ENCODE measurements around the gene CDKN3.

- TF ChIP-seq POLR2AphosphoS5 (IDR thresholded peaks at IDR 0.05; ENCODE audit: borderline replicate concordance, low read depth, low read length): no peak
- TF ChIP-seq EZH2 (IDR thresholded peaks at IDR 0.05): no peak
Measured at GRCh38 chr14:54411371-54411770, 14.6 kb downstream of the CDKN3 start.

Measured in SK-N-MC (cell line).